WERI-Rb-1 (cell line): ENCODE data around the gene EGFR.

Experiments
- DNase-seq: peaks from one replicate; pipeline ENCODE4 v3.0.0-alpha.2; 2020
- H3K27ac ChIP-seq: fragments of 250-450 bp; sonication (Bioruptor Pico); 2 replicates; pipeline ENCODE4 v1.5.1; 2020; ENCODE audit warnings: mild to moderate bottlenecking, moderate library complexity
- H3K27me3 ChIP-seq: fragments of 250-450 bp; sonication (Bioruptor Pico); 2 replicates; pipeline ENCODE4 v1.5.1; 2021; ENCODE audit warnings: mild to moderate bottlenecking, low read depth, moderate library complexity; ENCODE audit not compliant: insufficient read depth, severe bottlenecking
- H3K36me3 ChIP-seq: fragments of 250-450 bp; sonication (Bioruptor Pico); 2 replicates; pipeline ENCODE4 v1.5.1; 2020; ENCODE audit warnings: mild to moderate bottlenecking, moderate library complexity
- H3K4me3 ChIP-seq: 2 replicates; pipeline ENCODE4 v1.5.1; 2011; ENCODE audit warnings: low read depth, mild to moderate bottlenecking, control low read depth, low read length
- H3K9me3 ChIP-seq: fragments of 250-450 bp; sonication (Bioruptor Pico); 2 replicates; pipeline ENCODE4 v1.5.1; 2021; ENCODE audit warnings: mild to moderate bottlenecking, moderate library complexity; ENCODE audit not compliant: severe bottlenecking
- CTCF ChIP-seq: IDR thresholded peaks from 2 replicates; pipeline ENCODE4 v1.5.1; 2011; ENCODE audit warnings: low read depth, mild to moderate bottlenecking, control low read depth, inconsistent platforms, low read length

Gene EGFR

GRCh38 chr7:55237156-55237893 is 218.5 kb downstream of the EGFR start:
- Histone ChIP-seq H3K27ac (no peak overlapping the region), H3K27me3 (peaks cover 6% of the 10 kb centered on the region), H3K36me3 (no peaks in the 10 kb centered on the region), H3K4me3 (no peak overlapping the region), H3K9me3 (no peaks in the 10 kb centered on the region)
- TF ChIP-seq CTCF, result no peak
- no peak for DNase-seq

GRCh38 chr7:55239406-55239805 is 220.6 kb downstream of the EGFR start:
- no peak overlapping the region for H3K27ac ChIP-seq
- H3K27me3 ChIP-seq, result peaks cover 5% of the 10 kb centered on the region
- no peaks in the 10 kb centered on the region for H3K9me3 ChIP-seq
- no peaks in the 10 kb centered on the region for H3K36me3 ChIP-seq
- TF ChIP-seq CTCF, result no peak
- no peak overlapping the region for H3K4me3 ChIP-seq
- DNase-seq, result no peak

GRCh38 chr7:55240418-55241142 is 221.8 kb downstream of the EGFR start:
- no peaks in the 10 kb centered on the region for H3K36me3 ChIP-seq
- H3K27me3 ChIP-seq, result no peaks in the 10 kb centered on the region
- TF ChIP-seq CTCF, result no peak
- H3K27ac ChIP-seq, result no peak overlapping the region
- no peaks in the 10 kb centered on the region for H3K9me3 ChIP-seq
- no peak overlapping the region for H3K4me3 ChIP-seq
- no peak for DNase-seq

- Histone ChIP-seq H3K27me3 (no peaks in the 10 kb centered on the region), H3K36me3 (no peaks in the 10 kb centered on the region), H3K27ac (no peak overlapping the region), H3K4me3 (no peak overlapping the region), H3K9me3 (no peaks in the 10 kb centered on the region)
- no peak for DNase-seq
- TF ChIP-seq CTCF, result no peak
Observed at GRCh38 chr7:55241958-55242357, 223.1 kb downstream of the EGFR start.

GRCh38 chr7:55242613-55243012 is 223.8 kb downstream of the EGFR start:
- no peaks in the 10 kb centered on the region for H3K36me3 ChIP-seq
- H3K4me3 ChIP-seq, result no peak overlapping the region
- TF ChIP-seq CTCF, result no peak
- H3K27me3 ChIP-seq, result no peaks in the 10 kb centered on the region
- no peak overlapping the region for H3K27ac ChIP-seq
- no peak for DNase-seq
- no peaks in the 10 kb centered on the region for H3K9me3 ChIP-seq
